ENCODE data around the gene LRRC74B. TPM values are rescaled to one million over a fixed set of nuclear protein-coding genes. Genes with fewer than 3 reads are reported as not detected.
"Not testable (repeated sequence)": the region's sequence is repeated elsewhere in the genome, so short reads cannot be mapped to it uniquely, and the experiment has no call there.

LRRC74B gene
- total RNA-seq, 2 experiments from 2014 or later: not detected

DNA sequence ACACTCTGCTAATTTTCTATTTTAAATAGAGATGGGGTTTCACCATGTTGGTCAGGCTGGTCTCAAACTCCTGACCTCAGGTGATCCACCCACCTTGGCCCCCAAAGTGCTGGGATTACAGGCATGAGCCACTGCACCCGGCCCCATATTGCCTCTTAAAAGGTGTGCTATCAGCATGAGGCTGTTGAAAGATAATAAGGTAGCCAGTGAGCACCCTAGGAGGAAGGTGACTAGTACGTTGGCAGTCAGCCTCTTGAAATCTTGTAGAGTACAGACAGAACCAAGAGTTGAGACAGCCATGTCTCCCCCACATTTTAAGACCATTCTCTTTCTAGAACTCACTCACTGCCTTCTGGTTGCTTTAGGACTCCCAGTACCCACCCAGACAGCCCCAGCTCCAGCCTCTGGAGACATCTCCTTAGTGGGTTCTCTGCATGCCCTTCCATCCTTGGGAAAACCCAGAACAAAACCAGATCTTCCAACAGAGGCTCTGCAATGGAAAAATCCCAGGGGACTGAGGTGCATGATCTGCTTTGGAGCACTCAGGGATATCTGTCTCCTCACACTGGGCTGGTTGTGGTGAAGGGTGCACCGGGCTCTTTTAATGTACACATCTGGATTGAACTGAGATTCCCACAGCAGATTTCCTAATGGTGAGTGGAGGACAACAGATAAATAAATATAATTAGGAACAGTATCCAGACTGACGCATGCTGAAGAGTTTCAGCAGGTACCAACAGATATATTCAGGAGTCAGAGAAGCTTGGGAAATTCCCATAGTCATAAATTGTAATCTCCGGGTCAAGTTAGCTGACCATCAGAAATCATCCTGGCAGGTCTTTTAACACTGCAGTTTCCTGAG is 49.4 kb downstream of the LRRC74B start:
- Mint-ChIP-seq H3K27ac (no peak overlapping the region), H3K4me1 (ENCODE audit: low read depth) (no peaks in the 10 kb centered on the region), H3K27me3 (peaks cover 6% of the 10 kb centered on the region), H3K9me3 (no peaks in the 10 kb centered on the region), H3K36me3 (ENCODE audit: low read depth) (no peaks in the 10 kb centered on the region), H3K4me3 (no peak overlapping the region)
- DNase-seq (no peak), ATAC-seq (no peak)
- intact Hi-C loops (cut with micrococcal nuclease): loop anchor here (10.0 kb wide), 2 partner anchors 50 to 190 kb away; partner anchors contain the start of gene LRRC74B
- TF ChIP-seq, protein P1, sequence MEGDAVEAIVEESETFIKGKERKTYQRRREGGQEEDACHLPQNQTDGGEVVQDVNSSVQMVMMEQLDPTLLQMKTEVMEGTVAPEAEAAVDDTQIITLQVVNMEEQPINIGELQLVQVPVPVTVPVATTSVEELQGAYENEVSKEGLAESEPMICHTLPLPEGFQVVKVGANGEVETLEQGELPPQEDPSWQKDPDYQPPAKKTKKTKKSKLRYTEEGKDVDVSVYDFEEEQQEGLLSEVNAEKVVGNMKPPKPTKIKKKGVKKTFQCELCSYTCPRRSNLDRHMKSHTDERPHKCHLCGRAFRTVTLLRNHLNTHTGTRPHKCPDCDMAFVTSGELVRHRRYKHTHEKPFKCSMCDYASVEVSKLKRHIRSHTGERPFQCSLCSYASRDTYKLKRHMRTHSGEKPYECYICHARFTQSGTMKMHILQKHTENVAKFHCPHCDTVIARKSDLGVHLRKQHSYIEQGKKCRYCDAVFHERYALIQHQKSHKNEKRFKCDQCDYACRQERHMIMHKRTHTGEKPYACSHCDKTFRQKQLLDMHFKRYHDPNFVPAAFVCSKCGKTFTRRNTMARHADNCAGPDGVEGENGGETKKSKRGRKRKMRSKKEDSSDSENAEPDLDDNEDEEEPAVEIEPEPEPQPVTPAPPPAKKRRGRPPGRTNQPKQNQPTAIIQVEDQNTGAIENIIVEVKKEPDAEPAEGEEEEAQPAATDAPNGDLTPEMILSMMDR (IDR thresholded peaks at IDR 0.05): no peak
- POLR2A ChIA-PET: no interaction called here
- CTCF ChIA-PET: no interaction called here

DNA sequence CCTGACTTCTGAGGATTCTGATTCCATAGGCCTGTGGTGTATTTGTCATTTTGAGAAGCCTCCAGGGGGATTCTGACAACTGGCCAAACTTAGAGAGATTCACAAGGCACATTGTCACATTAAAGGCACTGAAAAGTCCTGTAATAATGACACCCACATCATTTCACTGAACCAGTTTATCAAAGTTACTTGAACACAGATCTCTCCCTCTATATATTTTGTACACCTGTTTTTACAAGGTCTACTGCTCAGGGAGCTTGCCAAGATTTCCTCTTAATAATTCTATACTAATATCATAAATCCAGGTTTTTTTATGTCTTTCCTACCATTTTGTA is 50.0 kb downstream of the LRRC74B start:
- Mint-ChIP-seq H3K4me1 (ENCODE audit: low read depth) (no peaks in the 10 kb centered on the region), H3K4me3 (no peak overlapping the region), H3K36me3 (ENCODE audit: low read depth) (no peaks in the 10 kb centered on the region), H3K27ac (no peak overlapping the region), H3K27me3 (peaks cover 6% of the 10 kb centered on the region), H3K9me3 (no peaks in the 10 kb centered on the region)
- no peak for ATAC-seq
- intact Hi-C loops (cut with micrococcal nuclease): loop anchor here (10.0 kb wide), 2 partner anchors 51 to 191 kb away; partner anchors contain the start of gene LRRC74B
- POLR2A ChIA-PET: no interaction called here
- DNase-seq: no peak
- TF ChIP-seq, protein P1 (IDR thresholded peaks at IDR 0.05): no peak
- CTCF ChIA-PET: no interaction called here

DNA sequence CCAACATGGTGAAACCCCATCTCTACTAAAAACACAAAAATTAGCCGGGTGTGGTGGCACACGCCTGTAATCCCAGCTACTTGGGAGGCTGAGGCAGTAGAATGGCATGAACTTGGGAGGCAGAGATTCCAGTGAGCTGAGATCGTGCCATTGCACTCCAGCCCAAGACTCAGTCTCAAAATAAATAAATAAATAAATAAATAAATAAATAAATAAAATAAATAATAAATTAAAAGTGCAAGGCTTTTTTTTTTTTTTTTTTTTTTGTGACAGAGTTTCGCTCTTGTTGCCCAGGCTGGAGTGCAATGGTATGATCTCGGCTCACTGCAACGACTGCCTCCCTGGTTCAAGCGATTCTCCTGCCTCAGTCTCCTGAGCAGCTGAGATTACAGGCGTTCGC is 51.1 kb downstream of the LRRC74B start:
- H3K4me3 Mint-ChIP-seq; CTCF ChIA-PET; H3K4me1 Mint-ChIP-seq (ENCODE audit: low read depth): not testable (repeated sequence)

DNA sequence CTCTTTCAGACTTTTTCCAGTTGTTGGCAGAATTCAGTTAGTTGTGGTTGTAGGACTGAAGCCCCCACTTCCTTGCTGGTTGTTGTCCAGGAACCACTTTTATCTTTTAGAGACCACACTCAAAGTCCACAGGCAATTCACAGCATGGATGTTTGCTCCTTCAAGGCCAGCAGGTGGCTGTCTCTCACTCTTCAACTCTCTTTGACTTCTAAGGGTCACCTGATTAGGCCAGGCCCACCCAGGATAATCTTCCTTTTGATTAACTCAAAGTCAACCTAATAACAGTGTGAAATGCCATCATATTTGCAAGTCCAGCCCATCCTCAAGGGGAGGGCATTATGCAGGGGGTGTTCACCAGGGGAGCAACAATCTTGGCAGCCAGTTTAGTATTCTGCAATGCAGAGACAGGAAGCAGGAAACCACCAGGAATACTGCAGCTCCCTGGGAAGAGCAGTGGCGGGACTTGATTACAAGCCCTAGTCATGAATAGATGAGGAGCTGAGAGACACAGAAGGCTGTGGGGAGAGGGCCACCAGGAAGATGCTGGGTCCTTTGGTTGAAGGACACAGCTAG is 52.4 kb downstream of the LRRC74B start:
- Mint-ChIP-seq H3K4me3 (no peak overlapping the region), H3K27ac (no peak overlapping the region), H3K4me1 (ENCODE audit: low read depth) (peaks cover 9% of the 10 kb centered on the region), H3K9me3 (no peaks in the 10 kb centered on the region), H3K36me3 (ENCODE audit: low read depth) (no peaks in the 10 kb centered on the region), H3K27me3 (peaks cover 11% of the 10 kb centered on the region)
- CTCF ChIA-PET: interaction anchor here (2.4 kb wide), 1 partner anchor 11 kb away, joined by 10 read pairs; no protein-coding TSS in a partner anchor
- peak; percentile 37 for DNase-seq
- ATAC-seq: no peak
- intact Hi-C loops (cut with micrococcal nuclease): loop anchor here (10.0 kb wide), 2 partner anchors 53 to 193 kb away; partner anchors contain the start of gene LRRC74B
- POLR2A ChIA-PET: no interaction called here
- TF ChIP-seq, protein P1 (IDR thresholded peaks at IDR 0.05): no peak

More for the DNA sequence above, 51.1 kb downstream of the LRRC74B start:
- ATAC-seq; POLR2A ChIA-PET; DNase-seq; H3K9me3 Mint-ChIP-seq; H3K36me3 Mint-ChIP-seq (ENCODE audit: low read depth); H3K27ac Mint-ChIP-seq; H3K27me3 Mint-ChIP-seq: not testable (repeated sequence)
- intact Hi-C loops (cut with micrococcal nuclease): loop anchor here (10.0 kb wide), 2 partner anchors 52 to 192 kb away; partner anchors contain the start of gene LRRC74B

DNA sequence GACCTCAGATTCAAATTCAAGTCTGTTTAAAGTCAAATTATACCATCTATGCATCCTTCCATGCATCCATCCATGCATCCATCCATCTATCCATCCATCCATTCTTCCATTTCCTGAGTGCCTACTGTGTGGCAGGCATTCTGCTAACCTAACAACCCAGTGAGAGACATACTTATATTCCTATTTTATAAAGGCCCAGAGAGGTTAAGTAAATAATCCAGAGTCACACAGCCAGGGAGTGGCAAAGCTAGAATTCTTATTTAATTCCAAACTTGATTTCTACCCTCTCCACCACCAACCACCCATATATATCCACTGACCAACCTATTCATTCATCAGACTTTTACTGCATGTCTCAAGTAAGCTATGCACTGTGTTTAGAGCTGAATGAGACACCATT is 53.8 kb downstream of the LRRC74B start:
- no peak for DNase-seq
- Mint-ChIP-seq H3K4me3 (no peak overlapping the region), H3K9me3 (no peaks in the 10 kb centered on the region), H3K4me1 (ENCODE audit: low read depth) (peaks cover 9% of the 10 kb centered on the region), H3K27me3 (peaks cover 13% of the 10 kb centered on the region), H3K27ac (no peak overlapping the region), H3K36me3 (ENCODE audit: low read depth) (no peaks in the 10 kb centered on the region)
- TF ChIP-seq, protein P1 (IDR thresholded peaks at IDR 0.05): no peak
- POLR2A ChIA-PET: interaction anchor here (1.1 kb wide), 1 partner anchor 31 kb away, joined by 4 read pairs; no protein-coding TSS in a partner anchor
- ATAC-seq: no peak
- CTCF ChIA-PET: interaction anchor here (2.4 kb wide), 1 partner anchor 10 kb away, joined by 10 read pairs; no protein-coding TSS in a partner anchor
- intact Hi-C loops (cut with micrococcal nuclease): loop anchor here (10.0 kb wide), 2 partner anchors 55 to 195 kb away; partner anchors contain the start of gene LRRC74B

All from activated CD8-positive, alpha-beta T cell treated with anti-CD3 and anti-CD28 coated beads for 36 hours (primary cell).